HepG2 (cell line): Measurements from ENCODE around the gene SRF. TPM values are rescaled to one million over a fixed set of nuclear protein-coding genes. Genes with fewer than 3 reads are reported as not detected.
A peak's percentile ranks its signal among the peaks of the same experiment; 100 is the strongest.

ENCODE experiments used
- ARID2 ChIP-seq: sonication (generic); formaldehyde crosslinking; IDR thresholded peaks from 2 replicates; pipeline ENCODE4 v1.8.1; 2022; ENCODE audit warnings: mild to moderate bottlenecking, missing genetic modification reagents, borderline replicate concordance
- CENPX ChIP-seq: sonication (generic); formaldehyde crosslinking; IDR thresholded peaks from 2 replicates; pipeline ENCODE4 v1.9.0; 2021; ENCODE audit warnings: mild to moderate bottlenecking, missing genetic modification reagents, moderate library complexity
- ELF1 ChIP-seq: sonication (generic); formaldehyde crosslinking; IDR thresholded peaks from 2 replicates; pipeline ENCODE4 v1.4.0; 2020; ENCODE audit warnings: missing genetic modification reagents
- ESRRA ChIP-seq: sonication (generic); formaldehyde crosslinking; IDR thresholded peaks from 2 replicates; pipeline ENCODE4 v1.5.1; 2020; ENCODE audit warnings: mild to moderate bottlenecking, low read depth, missing genetic modification reagents
- FOXK1 ChIP-seq: sonication (generic); formaldehyde crosslinking; IDR thresholded peaks from 2 replicates; pipeline ENCODE4 v1.4.0; 2020; ENCODE audit warnings: low read depth, missing genetic modification reagents, borderline replicate concordance
- GFI1 ChIP-seq: sonication (generic); formaldehyde crosslinking; IDR thresholded peaks from 2 replicates; pipeline ENCODE4 v1.5.0; 2020; ENCODE audit warnings: missing genetic modification reagents, mild to moderate bottlenecking, borderline replicate concordance
- HES4 ChIP-seq: sonication (generic); formaldehyde crosslinking; IDR thresholded peaks from 2 replicates; pipeline ENCODE4 v1.9.0; 2021; ENCODE audit warnings: mild to moderate bottlenecking, missing genetic modification reagents, borderline replicate concordance
- HOXA9 ChIP-seq: sonication (generic); formaldehyde crosslinking; IDR thresholded peaks from 2 replicates; pipeline ENCODE4 v1.8.1; 2022; ENCODE audit warnings: missing genetic modification reagents, mild to moderate bottlenecking, moderate library complexity, borderline replicate concordance
- NAIF1 ChIP-seq: sonication (generic); formaldehyde crosslinking; IDR thresholded peaks from 2 replicates; pipeline ENCODE4 v1.5.0; 2020; ENCODE audit warnings: mild to moderate bottlenecking, missing genetic modification reagents, borderline replicate concordance
- NCOA1 ChIP-seq: sonication (generic); formaldehyde crosslinking; IDR thresholded peaks from 2 replicates; pipeline ENCODE4 v1.9.0; 2021; ENCODE audit warnings: missing genetic modification reagents
- NFE2L1 ChIP-seq: sonication (generic); formaldehyde crosslinking; IDR thresholded peaks from 2 replicates; pipeline ENCODE4 v1.4.0; 2020; ENCODE audit warnings: missing genetic modification reagents, mild to moderate bottlenecking, borderline replicate concordance
- PHF5A ChIP-seq: IDR thresholded peaks from one replicate; pipeline ENCODE4 v1.6.1; 2018; ENCODE audit warnings: low read depth, missing genetic modification reagents; ENCODE audit not compliant: unreplicated experiment
- RAD51 ChIP-seq: fragments of 450-650 bp; IDR thresholded peaks from 2 replicates; pipeline ENCODE4 v1.6.1; 2016; ENCODE audit warnings: borderline replicate concordance
- SALL1 ChIP-seq: sonication (generic); formaldehyde crosslinking; IDR thresholded peaks from 2 replicates; pipeline ENCODE4 v1.8.0; 2022; ENCODE audit warnings: mild to moderate bottlenecking, missing genetic modification reagents
- TEF ChIP-seq: sonication (generic); formaldehyde crosslinking; IDR thresholded peaks from 2 replicates; pipeline ENCODE4 v1.5.0; 2020; ENCODE audit warnings: missing genetic modification reagents
- TOPORS ChIP-seq: sonication (generic); formaldehyde crosslinking; IDR thresholded peaks from 2 replicates; pipeline ENCODE4 v1.8.0; 2023; ENCODE audit warnings: mild to moderate bottlenecking, missing genetic modification reagents
- polyA plus RNA-seq, 8 experiments: library from polyadenylated mRNA; depleted of rRNA in 3 of 8; stranded (reverse) in 7 of 8; unstranded in 1 of 8; fragments of >200 nt; fragmentation: Illumina TruSeq in 4 of 8; extraction: Trizol in 4 of 8; gene quantifications; 2 replicates each; pipeline versions ENCODE4 v1.2.1 to v1.2.3, GENCODE V29; 2011 to 2016; ENCODE audit warnings: low read depth in 4 of 8, missing spikeins in 1 of 8, mixed read lengths in 1 of 8; ENCODE audit not compliant: insufficient read depth in 1 of 8
- total RNA-seq, 5 experiments: library from RNA; depleted of rRNA; stranded (reverse); fragments of >200 nt; fragmentation: Illumina TruSeq; extraction: Trizol; gene quantifications; 2 replicates each; pipeline ENCODE4 v1.2.3, GENCODE V29; 2016; ENCODE audit warnings: low read depth in 1 of 5
- TF ChIP-seq, protein P1 (sequence below): sonication (generic); formaldehyde crosslinking; IDR thresholded peaks from 2 replicates; pipeline ENCODE4 v1.5.1; 2020; ENCODE audit warnings: mild to moderate bottlenecking, missing genetic modification reagents, borderline replicate concordance
- TF ChIP-seq, protein P2 (sequence below): sonication (generic); formaldehyde crosslinking; IDR thresholded peaks from 2 replicates; pipeline ENCODE4 v1.8.1; 2023; ENCODE audit warnings: missing genetic modification reagents, inconsistent platforms, borderline replicate concordance
- TF ChIP-seq, protein P3 (sequence below): sonication (generic); formaldehyde crosslinking; IDR thresholded peaks from 2 replicates; pipeline ENCODE4 v1.5.0; 2020; ENCODE audit warnings: mild to moderate bottlenecking, missing genetic modification reagents, borderline replicate concordance

The SRF gene
- total and polyA plus RNA-seq, 2 of the 13 experiments (the other 11 are each of a cell fraction or from before 2014, with no cell fraction given), result 25.5 to 44.1 TPM

DNA sequence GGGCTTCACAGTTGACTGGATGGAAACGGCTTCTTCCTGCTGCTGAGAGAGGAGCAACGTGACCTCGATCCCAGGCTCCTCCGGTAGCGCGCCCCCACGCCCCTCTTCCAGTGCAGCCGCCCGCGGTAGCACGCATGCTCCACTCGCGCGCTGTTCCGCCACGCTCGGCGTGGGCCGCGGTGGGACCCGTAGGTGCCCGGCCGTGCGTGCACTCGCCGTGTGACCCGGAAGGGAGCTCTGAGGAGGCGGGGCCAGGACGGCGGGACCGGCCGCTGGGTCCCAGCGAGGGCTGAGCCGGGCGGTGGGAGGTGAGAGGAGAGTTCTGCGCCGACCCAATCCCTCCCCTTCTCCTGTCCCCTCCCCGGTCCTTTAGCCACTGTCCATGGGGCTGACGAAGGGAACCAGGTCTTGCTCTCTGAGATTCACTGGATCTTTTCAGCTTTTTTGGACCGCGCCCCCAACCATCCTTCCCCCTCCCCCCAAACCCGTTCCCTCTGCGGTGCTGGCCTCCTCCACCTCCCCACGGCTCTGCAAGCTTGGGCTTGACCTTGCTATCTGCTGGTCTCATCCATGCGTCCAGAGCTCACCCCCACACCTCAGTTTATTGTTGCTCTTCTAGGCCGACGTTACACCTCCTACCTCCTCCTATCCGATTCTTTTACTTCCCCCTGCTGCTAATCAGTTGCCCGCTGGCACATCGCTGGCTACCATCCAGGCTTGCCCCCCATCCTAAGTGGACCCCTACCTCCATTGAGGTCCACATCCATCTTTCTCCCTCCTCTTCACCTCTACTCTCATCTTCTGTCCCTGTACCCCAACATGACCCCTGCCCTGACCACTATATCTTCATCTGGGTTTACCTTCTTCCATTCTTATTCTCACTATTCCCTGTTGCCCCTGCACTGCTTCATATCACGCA, 11.1 kb downstream of the SRF start, which contains the start of gene CUL9 (continued):
- TF ChIP-seq, protein P1, sequence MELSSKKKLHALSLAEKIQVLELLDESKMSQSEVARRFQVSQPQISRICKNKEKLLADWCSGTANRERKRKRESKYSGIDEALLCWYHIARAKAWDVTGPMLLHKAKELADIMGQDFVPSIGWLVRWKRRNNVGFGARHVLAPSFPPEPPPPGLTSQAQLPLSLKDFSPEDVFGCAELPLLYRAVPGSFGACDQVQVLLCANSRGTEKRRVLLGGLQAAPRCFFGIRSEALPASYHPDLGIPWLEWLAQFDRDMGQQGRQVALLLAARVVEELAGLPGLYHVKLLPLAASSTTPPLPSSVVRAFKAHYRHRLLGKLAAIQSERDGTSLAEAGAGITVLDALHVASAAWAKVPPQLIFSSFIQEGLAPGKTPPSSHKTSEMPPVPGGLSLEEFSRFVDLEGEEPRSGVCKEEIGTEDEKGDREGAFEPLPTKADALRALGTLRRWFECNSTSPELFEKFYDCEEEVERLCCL (CRISPR knock-in tag), result no peak
- TF ChIP-seq ESRRA (CRISPR knock-in tag) (0 out of 2 replicates have a peak, but pooled peaks have one; percentile 74), PHF5A (CRISPR knock-in tag) (no peak), SALL1 (peak; percentile 88), TEF (CRISPR knock-in tag) (no peak), CENPX (CRISPR knock-in tag) (no peak), RAD51 (no peak), HES4 (CRISPR knock-in tag) (0 out of 2 replicates have a peak, but pooled peaks have one; percentile 41), HOXA9 (CRISPR knock-in tag) (no peak), FOXK1 (CRISPR knock-in tag) (peak; percentile 79; the same call in 1 of the 2 replicates), GFI1 (no peak), NCOA1 (CRISPR knock-in tag) (0 out of 2 replicates have a peak, but pooled peaks have one; percentile 49), ELF1 (CRISPR knock-in tag) (peak; percentile 97), TOPORS (CRISPR knock-in tag) (peak; percentile 68; the same call in 1 of the 2 replicates), NAIF1 (CRISPR knock-in tag) (peak; percentile 87), ARID2 (CRISPR knock-in tag) (peak; percentile 57; the same call in 1 of the 2 replicates), NFE2L1 (no peak)
- TF ChIP-seq, protein P2, sequence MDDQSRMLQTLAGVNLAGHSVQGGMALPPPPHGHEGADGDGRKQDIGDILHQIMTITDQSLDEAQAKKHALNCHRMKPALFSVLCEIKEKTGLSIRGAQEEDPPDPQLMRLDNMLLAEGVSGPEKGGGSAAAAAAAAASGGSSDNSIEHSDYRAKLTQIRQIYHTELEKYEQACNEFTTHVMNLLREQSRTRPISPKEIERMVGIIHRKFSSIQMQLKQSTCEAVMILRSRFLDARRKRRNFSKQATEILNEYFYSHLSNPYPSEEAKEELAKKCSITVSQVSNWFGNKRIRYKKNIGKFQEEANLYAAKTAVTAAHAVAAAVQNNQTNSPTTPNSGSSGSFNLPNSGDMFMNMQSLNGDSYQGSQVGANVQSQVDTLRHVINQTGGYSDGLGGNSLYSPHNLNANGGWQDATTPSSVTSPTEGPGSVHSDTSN (CRISPR knock-in tag), result no peak
- TF ChIP-seq, protein P3, sequence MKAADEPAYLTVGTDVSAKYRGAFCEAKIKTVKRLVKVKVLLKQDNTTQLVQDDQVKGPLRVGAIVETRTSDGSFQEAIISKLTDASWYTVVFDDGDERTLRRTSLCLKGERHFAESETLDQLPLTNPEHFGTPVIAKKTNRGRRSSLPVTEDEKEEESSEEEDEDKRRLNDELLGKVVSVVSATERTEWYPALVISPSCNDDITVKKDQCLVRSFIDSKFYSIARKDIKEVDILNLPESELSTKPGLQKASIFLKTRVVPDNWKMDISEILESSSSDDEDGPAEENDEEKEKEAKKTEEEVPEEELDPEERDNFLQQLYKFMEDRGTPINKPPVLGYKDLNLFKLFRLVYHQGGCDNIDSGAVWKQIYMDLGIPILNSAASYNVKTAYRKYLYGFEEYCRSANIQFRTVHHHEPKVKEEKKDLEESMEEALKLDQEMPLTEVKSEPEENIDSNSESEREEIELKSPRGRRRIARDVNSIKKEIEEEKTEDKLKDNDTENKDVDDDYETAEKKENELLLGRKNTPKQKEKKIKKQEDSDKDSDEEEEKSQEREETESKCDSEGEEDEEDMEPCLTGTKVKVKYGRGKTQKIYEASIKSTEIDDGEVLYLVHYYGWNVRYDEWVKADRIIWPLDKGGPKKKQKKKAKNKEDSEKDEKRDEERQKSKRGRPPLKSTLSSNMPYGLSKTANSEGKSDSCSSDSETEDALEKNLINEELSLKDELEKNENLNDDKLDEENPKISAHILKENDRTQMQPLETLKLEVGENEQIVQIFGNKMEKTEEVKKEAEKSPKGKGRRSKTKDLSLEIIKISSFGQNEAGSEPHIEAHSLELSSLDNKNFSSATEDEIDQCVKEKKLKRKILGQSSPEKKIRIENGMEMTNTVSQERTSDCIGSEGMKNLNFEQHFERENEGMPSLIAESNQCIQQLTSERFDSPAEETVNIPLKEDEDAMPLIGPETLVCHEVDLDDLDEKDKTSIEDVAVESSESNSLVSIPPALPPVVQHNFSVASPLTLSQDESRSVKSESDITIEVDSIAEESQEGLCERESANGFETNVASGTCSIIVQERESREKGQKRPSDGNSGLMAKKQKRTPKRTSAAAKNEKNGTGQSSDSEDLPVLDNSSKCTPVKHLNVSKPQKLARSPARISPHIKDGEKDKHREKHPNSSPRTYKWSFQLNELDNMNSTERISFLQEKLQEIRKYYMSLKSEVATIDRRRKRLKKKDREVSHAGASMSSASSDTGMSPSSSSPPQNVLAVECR (CRISPR knock-in tag), result peak; percentile 96
